GM15510 (cell line): ENCODE data around the gene BABAM2.

Experiments
- POLR2A ChIP-seq: IDR thresholded peaks from 3 replicates; pipeline ENCODE4 v1.6.1; 2011; ENCODE audit warnings: borderline replicate concordance; ENCODE audit not compliant: insufficient read length; ENCODE audit errors: extremely low read depth

BABAM2 gene

DNA sequence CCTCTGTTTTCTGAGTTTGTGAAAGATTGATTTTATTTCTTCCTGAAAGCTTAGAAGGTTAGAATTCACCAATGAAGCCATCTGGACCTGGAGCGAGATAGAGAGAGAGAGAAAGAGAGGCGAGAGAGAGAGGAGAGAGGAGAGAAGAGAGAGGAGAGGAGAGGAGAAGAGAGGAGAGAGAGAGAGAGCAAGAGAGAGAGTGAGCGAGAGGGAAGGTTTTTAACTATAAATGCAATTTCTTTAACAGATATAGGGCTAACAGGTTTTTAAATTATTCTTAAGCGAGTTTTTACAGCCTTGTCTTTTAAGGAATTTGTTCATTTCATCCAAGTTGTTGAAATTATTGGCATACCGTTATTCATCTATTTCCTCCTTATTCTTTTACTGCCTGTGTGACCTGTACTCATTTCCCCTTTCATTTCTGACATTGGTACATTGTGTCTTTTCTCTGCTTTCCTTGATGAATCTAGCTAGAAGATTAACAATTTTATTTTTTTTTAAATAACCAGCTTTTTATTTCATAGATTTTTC is 56.1 kb downstream of the BABAM2 start:
- TF ChIP-seq POLR2A, result no peak

GRCh38 chr2:27952070-27952469 is 61.5 kb downstream of the BABAM2 start:
- TF ChIP-seq POLR2A, result no peak

DNA sequence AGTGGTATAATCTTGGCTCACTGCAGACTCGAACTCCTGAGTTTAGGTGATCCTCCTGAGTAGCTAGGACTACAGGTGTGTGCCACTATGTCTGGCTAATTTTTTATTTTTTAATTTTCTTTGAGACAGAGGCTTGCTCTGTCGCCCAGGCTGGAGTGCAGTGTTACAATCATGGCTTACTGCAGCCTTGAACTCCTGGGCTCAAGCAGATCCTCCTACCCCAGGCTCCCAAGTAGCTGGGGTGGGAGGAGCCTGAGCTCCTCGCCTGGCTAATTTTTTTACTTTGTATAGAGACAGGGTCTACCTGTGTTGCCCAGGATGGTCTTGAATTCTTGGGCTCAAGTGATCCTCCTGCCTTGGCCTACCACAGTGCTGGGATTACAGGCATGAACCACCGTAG is 62.5 kb downstream of the BABAM2 start:
- no peak for TF ChIP-seq POLR2A

DNA sequence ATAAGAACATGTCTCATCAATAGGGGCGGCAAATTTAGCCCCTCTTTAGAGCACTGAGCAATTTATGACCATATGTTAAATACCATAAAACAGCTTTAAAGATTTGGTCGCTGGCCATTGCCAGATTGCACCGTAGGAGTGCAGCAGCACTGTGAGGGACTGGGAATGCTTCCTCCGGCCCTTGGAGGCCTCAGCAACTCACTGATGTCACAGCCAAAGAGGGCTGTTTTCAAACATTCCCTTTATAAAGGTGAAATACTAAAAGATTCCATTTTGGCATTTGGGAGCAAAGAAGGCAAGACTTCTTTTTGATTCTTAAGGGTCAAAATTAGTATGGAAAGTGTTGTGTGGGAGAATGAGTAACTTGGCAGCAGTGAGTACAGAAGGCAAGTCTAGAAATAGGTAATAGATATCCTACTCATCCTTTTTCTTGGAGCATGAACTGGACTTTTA is 63.7 kb downstream of the BABAM2 start:
- no peak for TF ChIP-seq POLR2A

GRCh38 chr2:27954771-27955383 is 64.3 kb downstream of the BABAM2 start:
- TF ChIP-seq POLR2A, result no peak

- TF ChIP-seq POLR2A, result no peak
Measured at GRCh38 chr2:27955384-27956161, 65.0 kb downstream of the BABAM2 start.

DNA sequence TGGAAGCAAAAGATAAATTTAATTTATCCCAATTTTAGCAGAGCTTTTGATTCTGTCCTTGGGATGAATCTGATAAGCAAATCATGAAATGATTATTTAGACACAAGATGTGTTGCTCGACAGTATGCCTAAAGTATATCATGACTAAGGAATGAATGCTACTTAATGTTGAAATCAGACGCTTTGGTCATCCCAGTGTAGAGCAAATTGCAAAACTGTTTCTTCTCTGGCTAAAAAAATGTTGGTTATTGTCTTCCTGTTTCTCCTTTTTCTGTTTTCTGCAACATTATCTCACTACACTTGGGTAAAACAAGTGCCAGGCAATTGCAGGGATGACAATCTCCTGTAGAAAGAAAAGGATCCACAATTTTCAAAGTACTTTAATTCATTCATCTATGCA is 66.4 kb downstream of the BABAM2 start:
- TF ChIP-seq POLR2A, result no peak

- TF ChIP-seq POLR2A, result no peak
Measured at GRCh38 chr2:27958711-27959378, 68.3 kb downstream of the BABAM2 start.

DNA sequence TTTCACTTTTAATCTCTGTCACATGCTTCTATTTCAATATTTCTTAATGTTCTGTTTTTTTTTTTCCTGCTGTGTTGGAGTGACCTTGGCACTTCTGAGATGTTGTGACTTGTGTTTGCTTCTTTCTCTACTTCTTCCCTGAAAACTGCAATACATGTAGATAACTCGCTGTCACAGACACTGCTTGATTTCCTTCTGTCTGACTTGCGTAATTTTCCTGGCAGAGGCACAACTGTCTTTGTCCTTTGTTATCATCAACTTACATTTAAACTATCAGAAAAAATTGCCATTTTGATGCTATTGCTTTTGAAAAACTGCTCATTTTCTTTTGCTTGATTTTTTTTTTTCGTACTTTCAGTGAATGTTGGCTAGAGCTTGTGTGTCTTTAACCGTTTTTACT is 69.0 kb downstream of the BABAM2 start:
- TF ChIP-seq POLR2A, result no peak

DNA sequence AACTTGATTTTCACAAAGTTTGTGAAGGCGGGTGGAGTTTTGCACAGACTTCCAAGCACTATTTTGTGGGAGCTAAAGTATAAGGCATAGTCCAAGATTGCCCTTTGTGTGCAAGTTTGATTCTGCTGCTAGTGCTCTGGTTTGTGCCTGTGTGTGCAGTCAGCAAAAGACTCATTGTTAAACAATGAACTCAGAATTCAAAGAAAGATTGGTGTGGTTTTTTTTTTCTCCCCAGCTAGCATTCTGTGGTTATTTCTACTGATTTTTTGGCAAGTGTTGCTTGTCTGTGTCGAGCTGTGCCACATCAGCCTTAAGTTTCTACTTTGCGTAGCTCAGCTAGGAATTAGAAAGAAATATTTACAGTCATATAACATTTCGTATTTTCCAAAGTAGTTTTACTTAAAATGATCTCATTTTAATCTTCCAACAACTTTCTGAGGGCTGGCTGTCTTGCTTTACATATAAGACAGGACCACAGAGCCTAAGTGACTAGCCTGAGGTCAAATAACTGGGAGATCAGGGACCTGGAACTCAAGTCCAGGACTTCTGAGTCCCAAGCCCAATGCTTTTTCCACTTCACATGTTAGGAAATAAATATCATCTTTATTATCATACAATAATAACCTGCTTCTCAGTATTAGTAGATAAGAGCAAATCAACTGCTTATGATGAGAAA is 69.8 kb downstream of the BABAM2 start:
- TF ChIP-seq POLR2A, result no peak

GRCh38 chr2:27962006-27962405 is 71.5 kb downstream of the BABAM2 start:
- TF ChIP-seq POLR2A, result no peak

DNA sequence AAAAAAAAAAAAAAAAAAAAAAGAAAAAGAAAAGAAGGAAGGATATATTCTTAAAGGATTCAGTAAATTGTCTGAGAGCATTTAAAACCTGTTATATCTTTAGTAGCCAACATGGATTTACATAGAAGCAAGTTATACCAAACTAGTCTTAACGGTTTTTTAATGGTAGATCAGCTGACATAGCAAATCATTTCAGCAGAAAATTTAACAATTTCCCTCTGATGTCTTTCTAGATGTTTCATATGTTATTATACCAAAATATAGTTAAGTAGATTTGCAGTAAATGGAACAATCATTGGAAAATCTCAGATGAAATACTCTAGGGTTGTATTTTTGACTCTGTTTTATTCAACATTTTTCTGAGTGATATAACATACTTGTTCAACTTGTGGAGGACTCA is 72.9 kb downstream of the BABAM2 start:
- TF ChIP-seq POLR2A, result no peak

- TF ChIP-seq POLR2A, result no peak
Measured at GRCh38 chr2:27964067-27964466, 73.5 kb downstream of the BABAM2 start.

- TF ChIP-seq POLR2A, result no peak
Measured at GRCh38 chr2:27965841-27966240, 75.3 kb downstream of the BABAM2 start.

- TF ChIP-seq POLR2A, result no peak
Measured at GRCh38 chr2:27966466-27966865, 75.9 kb downstream of the BABAM2 start.
